ENCODE results near the gene PLA2R1.

- TF ChIP-seq CTCF (IDR thresholded peaks at IDR 0.05) (no peak), POLR2A (IDR thresholded peaks at IDR 0.05) (no peak)
These were observed 23.1 kb downstream of the PLA2R1 start for GRCh38 chr2:160039166-160039903.

All from lower leg skin (tissue), 3 donors.